Mesothelial cell of epicardium (in vitro differentiated cells): Measurements from ENCODE around the gene MICAL1. TPM values are rescaled to one million over a fixed set of nuclear protein-coding genes. Genes with fewer than 3 reads are reported as not detected.
A peak's percentile ranks its signal among the peaks of the same experiment; 100 is the strongest.

ENCODE experiments used
- DNase-seq, 2 experiments: peaks; one replicate each; pipeline ENCODE4 v3.0.0; 2021; ENCODE audit warnings: low spot score in 2 of 2; ENCODE audit not compliant: unreplicated experiment in 2 of 2
- H3K27ac Mint-ChIP-seq: 2 replicates; pipeline ENCODE4 v1.8.0; 2021; ENCODE audit warnings: mixed read lengths
- H3K27me3 Mint-ChIP-seq: 2 replicates; pipeline ENCODE4 v1.8.0; 2021; ENCODE audit warnings: low read depth, mixed read lengths
- H3K36me3 Mint-ChIP-seq: 2 replicates; pipeline ENCODE4 v1.8.0; 2021; ENCODE audit warnings: mixed read lengths
- H3K4me1 Mint-ChIP-seq: 2 replicates; pipeline ENCODE4 v1.8.0; 2021; ENCODE audit warnings: mixed read lengths
- H3K4me3 Mint-ChIP-seq: 2 replicates; pipeline ENCODE4 v1.8.0; 2021; ENCODE audit warnings: mild to moderate bottlenecking, moderate library complexity, mixed read lengths
- H3K9me3 Mint-ChIP-seq: 2 replicates; pipeline ENCODE4 v1.8.0; 2021; ENCODE audit warnings: mixed read lengths
- total RNA-seq: library from RNA; stranded (reverse); gene quantifications from 3 replicates; pipeline ENCODE4 v1.2.1, GENCODE V29; 2021
- TF ChIP-seq, protein P1 (sequence below): fragments of 200-600 bp; sonication (generic); IDR thresholded peaks from one replicate; pipeline ENCODE4 v1.5.0; 2021; ENCODE audit warnings: antibody characterized with exemption; ENCODE audit not compliant: unreplicated experiment

The MICAL1 gene
- total RNA-seq, 1 donor from 2014 or later, result 29.6 TPM

DNA sequence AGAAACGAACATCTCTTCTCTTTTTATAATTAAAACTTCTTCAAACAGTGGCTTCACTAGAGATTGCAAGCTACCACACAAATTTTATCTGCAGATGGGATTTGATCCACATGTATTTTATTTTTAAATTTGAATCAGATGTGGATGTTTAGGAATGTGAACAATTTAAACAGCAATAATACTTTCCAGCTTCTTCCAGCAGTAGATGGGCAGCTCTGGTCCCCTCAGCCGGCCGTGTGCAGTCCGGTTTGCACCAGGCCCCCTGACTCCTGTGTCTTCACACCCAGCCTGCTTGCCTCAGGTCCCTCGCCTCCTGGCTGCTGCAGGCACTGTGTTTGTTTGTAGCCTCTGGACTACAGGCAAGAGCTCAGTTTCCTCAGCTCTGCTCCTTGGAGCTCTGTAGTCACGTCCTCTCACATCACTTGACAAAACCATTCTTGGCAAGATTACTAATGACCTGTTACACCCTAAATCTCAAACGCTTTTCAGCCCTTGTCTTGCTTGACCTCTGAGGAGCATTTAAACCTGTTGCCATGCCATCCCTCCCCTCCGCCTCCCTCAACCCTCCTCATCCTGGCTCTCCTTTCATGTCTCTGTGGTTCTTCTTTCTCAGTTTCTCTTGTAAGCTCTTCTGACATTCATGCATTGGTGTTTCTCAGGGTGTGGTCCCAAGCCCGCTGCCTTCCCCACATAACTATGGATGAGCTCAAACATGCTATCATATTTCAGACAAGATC is 40.6 kb upstream of the MICAL1 start:
- TF ChIP-seq, protein P1, sequence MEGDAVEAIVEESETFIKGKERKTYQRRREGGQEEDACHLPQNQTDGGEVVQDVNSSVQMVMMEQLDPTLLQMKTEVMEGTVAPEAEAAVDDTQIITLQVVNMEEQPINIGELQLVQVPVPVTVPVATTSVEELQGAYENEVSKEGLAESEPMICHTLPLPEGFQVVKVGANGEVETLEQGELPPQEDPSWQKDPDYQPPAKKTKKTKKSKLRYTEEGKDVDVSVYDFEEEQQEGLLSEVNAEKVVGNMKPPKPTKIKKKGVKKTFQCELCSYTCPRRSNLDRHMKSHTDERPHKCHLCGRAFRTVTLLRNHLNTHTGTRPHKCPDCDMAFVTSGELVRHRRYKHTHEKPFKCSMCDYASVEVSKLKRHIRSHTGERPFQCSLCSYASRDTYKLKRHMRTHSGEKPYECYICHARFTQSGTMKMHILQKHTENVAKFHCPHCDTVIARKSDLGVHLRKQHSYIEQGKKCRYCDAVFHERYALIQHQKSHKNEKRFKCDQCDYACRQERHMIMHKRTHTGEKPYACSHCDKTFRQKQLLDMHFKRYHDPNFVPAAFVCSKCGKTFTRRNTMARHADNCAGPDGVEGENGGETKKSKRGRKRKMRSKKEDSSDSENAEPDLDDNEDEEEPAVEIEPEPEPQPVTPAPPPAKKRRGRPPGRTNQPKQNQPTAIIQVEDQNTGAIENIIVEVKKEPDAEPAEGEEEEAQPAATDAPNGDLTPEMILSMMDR, result no peak
- Mint-ChIP-seq H3K4me3 (no peak overlapping the region), H3K9me3 (no peaks in the 10 kb centered on the region), H3K4me1 (peaks cover 25% of the 10 kb centered on the region), H3K36me3 (no peaks in the 10 kb centered on the region), H3K27ac (no peak overlapping the region), H3K27me3 (no peaks in the 10 kb centered on the region)
- DNase-seq, result no peak

DNA sequence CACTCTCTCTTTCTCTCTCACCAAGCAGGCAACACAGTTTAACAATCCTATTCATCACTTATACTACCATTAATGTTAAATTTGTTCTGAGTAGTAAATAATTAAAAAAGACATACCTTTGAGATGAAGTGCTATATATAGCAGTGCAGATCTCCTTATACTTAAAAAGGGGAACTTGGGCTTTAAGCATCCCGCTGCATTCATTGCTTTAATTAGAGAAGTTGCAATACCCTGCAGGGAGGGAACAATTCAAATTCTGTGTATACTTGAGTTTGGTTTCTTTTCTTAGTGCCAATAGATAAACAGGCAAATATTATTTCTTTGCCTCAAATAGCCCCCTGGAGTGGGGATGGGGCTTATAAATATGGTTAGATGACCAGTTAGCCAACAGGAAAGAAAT is 38.3 kb upstream of the MICAL1 start:
- TF ChIP-seq, protein P1, result no peak
- Mint-ChIP-seq H3K4me3 (no peak overlapping the region), H3K27ac (no peak overlapping the region), H3K4me1 (peaks cover 26% of the 10 kb centered on the region), H3K9me3 (no peaks in the 10 kb centered on the region), H3K36me3 (no peaks in the 10 kb centered on the region), H3K27me3 (no peaks in the 10 kb centered on the region)
- no peak for DNase-seq

DNA sequence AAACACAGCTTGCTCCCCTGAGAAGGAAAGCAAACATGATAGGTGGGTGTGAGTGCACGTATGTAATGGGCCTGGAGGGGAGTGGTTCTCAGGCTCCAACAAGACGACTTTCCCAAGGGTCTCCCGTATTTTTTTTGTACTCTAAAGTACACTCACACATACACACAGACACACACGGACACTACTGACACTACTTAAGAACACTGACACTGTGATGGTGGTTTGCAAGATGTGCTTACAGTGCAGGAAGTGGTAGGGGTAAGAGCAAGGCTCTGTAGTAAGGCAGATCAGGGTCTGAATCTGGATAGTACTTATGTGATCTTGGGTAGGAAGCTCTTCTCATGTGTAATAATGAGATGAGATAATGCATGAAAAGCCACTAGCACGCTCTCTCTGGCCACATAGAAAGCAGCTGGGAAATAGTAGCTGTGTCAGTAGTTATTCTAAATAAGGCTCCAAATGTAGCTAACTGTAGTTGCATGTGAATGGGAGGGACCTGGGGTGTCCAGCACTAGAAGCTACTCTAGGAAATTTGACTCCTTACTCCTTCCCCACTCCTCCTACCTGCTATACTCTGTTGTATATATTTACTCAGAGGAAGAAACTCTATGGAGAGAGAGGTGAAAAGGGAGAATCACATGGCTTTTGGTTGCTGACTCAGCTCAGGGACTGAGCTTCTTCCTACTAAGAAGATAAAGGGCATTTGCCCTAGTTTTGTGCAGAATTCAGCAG is 35.8 kb upstream of the MICAL1 start:
- no peaks in the 10 kb centered on the region for H3K36me3 Mint-ChIP-seq
- peaks cover 23% of the 10 kb centered on the region for H3K4me1 Mint-ChIP-seq
- H3K9me3 Mint-ChIP-seq, result no peaks in the 10 kb centered on the region
- no peak for DNase-seq
- H3K4me3 Mint-ChIP-seq, result no peak overlapping the region
- TF ChIP-seq, protein P1, result no peak
- H3K27ac Mint-ChIP-seq, result peak overlapping the region; percentile 3
- peaks cover 4% of the 10 kb centered on the region for H3K27me3 Mint-ChIP-seq

DNA sequence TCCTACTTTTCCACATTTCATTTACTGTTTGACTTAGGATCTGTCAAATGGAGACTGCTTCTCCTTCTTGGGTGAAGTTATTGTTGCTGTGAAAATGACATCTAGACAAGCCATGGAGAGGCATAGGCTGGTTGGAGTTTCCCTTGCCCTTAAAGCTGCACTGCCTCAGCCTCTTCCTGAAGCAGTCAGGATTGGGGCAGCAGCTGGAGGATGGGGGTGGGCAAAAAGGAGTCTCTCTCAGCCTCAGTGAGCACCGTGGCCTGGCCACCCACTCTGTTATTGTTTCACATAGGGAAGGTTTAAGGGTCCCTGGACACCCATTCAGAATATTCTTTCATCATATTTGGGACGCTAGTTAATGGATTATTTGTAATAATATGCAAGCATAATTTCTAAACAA is 35.1 kb upstream of the MICAL1 start:
- Mint-ChIP-seq H3K9me3 (no peaks in the 10 kb centered on the region), H3K4me3 (no peak overlapping the region), H3K27me3 (peaks cover 4% of the 10 kb centered on the region), H3K36me3 (no peaks in the 10 kb centered on the region), H3K4me1 (peaks cover 17% of the 10 kb centered on the region), H3K27ac (no peak overlapping the region)
- TF ChIP-seq, protein P1, result no peak
- no peak for DNase-seq

DNA sequence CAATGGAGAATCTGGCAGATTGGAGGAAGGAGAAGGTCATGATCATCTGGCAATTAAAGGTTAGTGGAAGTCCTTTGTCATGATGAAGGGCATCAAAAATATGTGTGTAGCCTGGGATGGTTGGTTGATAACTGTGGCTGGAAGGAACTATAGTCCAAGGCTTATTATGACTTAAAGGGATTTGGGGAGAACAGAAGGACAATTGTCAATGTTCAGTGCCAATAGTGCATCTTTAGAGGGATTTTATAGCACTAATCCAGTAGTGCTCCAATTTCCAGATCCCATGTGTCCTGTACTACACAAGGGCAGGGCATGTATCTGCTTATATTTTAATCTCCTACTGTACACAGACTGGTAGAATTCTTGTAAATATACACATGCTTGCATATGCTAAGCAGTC is 32.4 kb upstream of the MICAL1 start:
- peaks cover 4% of the 10 kb centered on the region for H3K27me3 Mint-ChIP-seq
- no peak for DNase-seq
- no peaks in the 10 kb centered on the region for H3K9me3 Mint-ChIP-seq
- H3K36me3 Mint-ChIP-seq, result no peaks in the 10 kb centered on the region
- peaks cover 7% of the 10 kb centered on the region for H3K4me1 Mint-ChIP-seq
- H3K27ac Mint-ChIP-seq, result no peak overlapping the region
- TF ChIP-seq, protein P1, result no peak
- H3K4me3 Mint-ChIP-seq, result no peak overlapping the region
